HepG2 (cell line): ENCODE data around the gene AGAP1. TPM values are rescaled to one million over a fixed set of nuclear protein-coding genes. Genes with fewer than 3 reads are reported as not detected.
A peak's percentile ranks its signal among the peaks of the same experiment; 100 is the strongest.

Experiments used
- ATAC-seq: fragments of 200-7000 bp; cut with Tn5 transposase; 3 replicates; pipeline ENCODE4 v1.9.1; 2020; ENCODE audit warnings: mild to moderate bottlenecking, moderate library complexity
- BruUV-seq: library from RNA; stranded (reverse); fragments of 400-500 nt; replicated peaks from 2 replicates; lab custom pipeline; 2021; lab: Mats Ljungman, UMichigan
- CTCF ChIA-PET: fragments of 300-600 bp; formaldehyde crosslinking; extraction: SDS; loops from one replicate; lab custom pipeline; 2021; ENCODE audit warnings: low total read pairs, inconsistent platforms, low intra/inter-chr PET ratio; lab: Yijun Ruan, JAX
- POLR2A ChIA-PET: fragments of 350-600 bp; sonication (Branson Sonifier 250); formaldehyde crosslinking; loops from one replicate; lab custom pipeline; 2020; ENCODE audit warnings: antibody characterized with exemption, inconsistent platforms; lab: Yijun Ruan, JAX
- DNase-seq: peaks from one replicate; pipeline ENCODE4 v3.0.0-alpha.2; 2015; ENCODE audit warnings: low spot score
- FAIRE-seq: peaks from 3 replicates; lab custom pipeline; 2011; peaks lifted over from hg19 to GRCh38; lab: Jason Lieb, UNC
- H2AFZ ChIP-seq: one replicate; pipeline ENCODE4 v1.6.1; 2011; ENCODE audit warnings: low read length, inconsistent platforms
- H3K27ac ChIP-seq: fragments of 300-600 bp; 3 replicates; pipeline ENCODE4 v1.8.0; 2011; ENCODE audit warnings: mixed run types, mild to moderate bottlenecking, mixed read lengths, low read length, inconsistent platforms; ENCODE audit not compliant: insufficient read depth; ENCODE audit errors: extremely low read length
- H3K27me3 ChIP-seq, 2 experiments: fragments of 200-600 bp in 1 of 2; 2 replicates in 1 of 2; 3 replicates in 1 of 2; pipeline versions ENCODE4 v1.6.0 to v1.8.0; 2011; ENCODE audit warnings: low read length in 2 of 2, mild to moderate bottlenecking in 2 of 2, moderate library complexity in 2 of 2, inconsistent platforms in 1 of 2; ENCODE audit not compliant: insufficient read depth in 2 of 2, control insufficient read depth in 1 of 2
- H3K36me3 ChIP-seq, 2 experiments: fragments of 200-600 bp in 1 of 2; replicated peaks in 1 of 2; 2 replicates in 1 of 2; 3 replicates in 1 of 2; pipeline versions ENCODE4 v1.5.1 to v1.8.0; 2011; ENCODE audit warnings: low read length in 2 of 2, inconsistent platforms in 1 of 2; ENCODE audit not compliant: insufficient read depth in 2 of 2, control insufficient read depth in 1 of 2
- H3K4me1 ChIP-seq: 2 replicates; pipeline ENCODE4 v1.5.1; 2012; ENCODE audit warnings: low read length, inconsistent platforms; ENCODE audit not compliant: insufficient read depth
- H3K4me2 ChIP-seq: 2 replicates; pipeline ENCODE4 v1.6.0; 2011; ENCODE audit warnings: low read depth, low read length, inconsistent platforms
- H3K4me3 ChIP-seq, 3 experiments: fragments of 200-600 bp in 1 of 3; sonication (generic), shearing (Covaris generic) in 1 of 3; replicated peaks in 1 of 3; 2 replicates each; pipeline ENCODE4 v1.5.1; 2011 to 2016; ENCODE audit warnings: low read length in 3 of 3, inconsistent platforms in 2 of 3, low read depth in 2 of 3, mild to moderate bottlenecking in 2 of 3, control low read depth in 1 of 3, mixed read lengths in 1 of 3; ENCODE audit not compliant: insufficient read depth in 1 of 3
- H3K79me2 ChIP-seq: one replicate; pipeline ENCODE4 v1.6.1; 2011; ENCODE audit warnings: low read length, inconsistent platforms; ENCODE audit not compliant: insufficient read depth
- H3K9ac ChIP-seq: 2 replicates; pipeline ENCODE4 v1.6.0; 2011; ENCODE audit warnings: mild to moderate bottlenecking, low read depth, low read length, inconsistent platforms; ENCODE audit not compliant: insufficient read depth
- H3K9me3 ChIP-seq: 2 replicates; pipeline ENCODE4 v1.5.1; 2012; ENCODE audit warnings: mild to moderate bottlenecking, low read length
- H4K20me1 ChIP-seq: 2 replicates; pipeline ENCODE4 v1.6.0; 2011; ENCODE audit warnings: inconsistent platforms, mild to moderate bottlenecking, low read length, moderate library complexity; ENCODE audit not compliant: insufficient read depth
- ATAD3A ChIP-seq: sonication (generic); formaldehyde crosslinking; IDR thresholded peaks from 2 replicates; pipeline ENCODE4 v1.4.0; 2020; ENCODE audit warnings: missing genetic modification reagents
- GFI1 ChIP-seq: sonication (generic); formaldehyde crosslinking; IDR thresholded peaks from 2 replicates; pipeline ENCODE4 v1.5.0; 2020; ENCODE audit warnings: missing genetic modification reagents, mild to moderate bottlenecking, borderline replicate concordance
- MAFF ChIP-seq: IDR thresholded peaks from 2 replicates; pipeline ENCODE4 v1.6.1; 2011; ENCODE audit warnings: low read depth, low read length, improper control_type of control experiment
- MAFK ChIP-seq, 2 experiments: IDR thresholded peaks in 1 of 2; conservative IDR thresholded peaks in 1 of 2; 2 replicates each; pipeline ENCODE4 v1.6.1; 2011; ENCODE audit warnings: improper control_type of control experiment in 2 of 2, low read length in 2 of 2
- NCOA5 ChIP-seq: sonication (generic); formaldehyde crosslinking; IDR thresholded peaks from 2 replicates; pipeline ENCODE4 v1.4.0; 2020; ENCODE audit warnings: missing genetic modification reagents
- PITX1 ChIP-seq: sonication (generic); formaldehyde crosslinking; IDR thresholded peaks from 2 replicates; pipeline ENCODE4 v1.5.1; 2020; ENCODE audit warnings: mild to moderate bottlenecking, missing genetic modification reagents
- REPIN1 ChIP-seq: sonication (generic); formaldehyde crosslinking; IDR thresholded peaks from 2 replicates; pipeline ENCODE4 v1.8.0; 2022; ENCODE audit warnings: missing genetic modification reagents, low read depth, mild to moderate bottlenecking, borderline replicate concordance
- SALL1 ChIP-seq: sonication (generic); formaldehyde crosslinking; IDR thresholded peaks from 2 replicates; pipeline ENCODE4 v1.8.0; 2022; ENCODE audit warnings: mild to moderate bottlenecking, missing genetic modification reagents
- SATB2 ChIP-seq: sonication (generic); formaldehyde crosslinking; IDR thresholded peaks from 2 replicates; pipeline ENCODE4 v1.5.0; 2020; ENCODE audit warnings: missing genetic modification reagents
- SOX6 ChIP-seq, 2 experiments: fragments of 450-650 bp in 1 of 2; sonication (generic) in 1 of 2; formaldehyde crosslinking in 1 of 2; IDR thresholded peaks; 2 replicates each; pipeline versions ENCODE4 v1.4.0 to v1.6.1; 2017 to 2020; ENCODE audit warnings: antibody characterized with exemption in 1 of 2, mild to moderate bottlenecking in 1 of 2, missing genetic modification reagents in 1 of 2
- TSC22D2 ChIP-seq: sonication (generic); formaldehyde crosslinking; IDR thresholded peaks from 2 replicates; pipeline ENCODE4 v1.5.1; 2020; ENCODE audit warnings: missing genetic modification reagents, mild to moderate bottlenecking, borderline replicate concordance
- ZNF253 ChIP-seq: sonication (generic); formaldehyde crosslinking; IDR thresholded peaks from 2 replicates; pipeline ENCODE4 v1.8.0; 2022; ENCODE audit warnings: mild to moderate bottlenecking, missing genetic modification reagents, borderline replicate concordance
- ZNF552 ChIP-seq: sonication (generic); formaldehyde crosslinking; IDR thresholded peaks from 2 replicates; pipeline ENCODE4 v1.9.0; 2022; ENCODE audit warnings: missing genetic modification reagents, mild to moderate bottlenecking, borderline replicate concordance
- ZNF614 ChIP-seq: IDR thresholded peaks from 2 replicates; pipeline ENCODE4 v1.6.1; 2018; ENCODE audit warnings: missing biosample characterization, missing genetic modification reagents, inconsistent platforms, borderline replicate concordance
- ZNF619 ChIP-seq: sonication (generic); formaldehyde crosslinking; IDR thresholded peaks from 2 replicates; pipeline ENCODE4 v1.4.0; 2020; ENCODE audit warnings: mild to moderate bottlenecking, missing genetic modification reagents
- ZNF720 ChIP-seq: sonication (generic); formaldehyde crosslinking; IDR thresholded peaks from 2 replicates; pipeline ENCODE4 v1.4.0; 2020; ENCODE audit warnings: missing genetic modification reagents
- WGBS: methylation state at CpG from one replicate; pipeline ENCODE4 v1.1.6; 2017; ENCODE audit warnings: low lambda C conversion rate; 5-methylcytosine and 5-hydroxymethylcytosine counted together
- in situ Hi-C: cut with HindIII; loops from 2 replicates; pipeline ENCODE4 v1.10.0; 2017; ENCODE audit warnings: low pct_unique_long_range_greater_than_20kb; ENCODE audit not compliant: extremely low pct_ligation_motif_present
- intact Hi-C: fragments of 100-400 bp; cut with micrococcal nuclease; formaldehyde crosslinking; loops from one replicate; pipeline ENCODE4 v1.10.0; 2022; ENCODE audit not compliant: unreplicated experiment
- polyA plus RNA-seq, 8 experiments: library from polyadenylated mRNA; depleted of rRNA in 3 of 8; stranded (reverse) in 7 of 8; unstranded in 1 of 8; fragments of >200 nt; fragmentation: Illumina TruSeq in 4 of 8; extraction: Trizol in 4 of 8; gene quantifications; 2 replicates each; pipeline versions ENCODE4 v1.2.1 to v1.2.3, GENCODE V29; 2011 to 2016; ENCODE audit warnings: low read depth in 4 of 8, missing spikeins in 1 of 8, mixed read lengths in 1 of 8; ENCODE audit not compliant: insufficient read depth in 1 of 8
- total RNA-seq, 5 experiments: library from RNA; depleted of rRNA; stranded (reverse); fragments of >200 nt; fragmentation: Illumina TruSeq; extraction: Trizol; gene quantifications; 2 replicates each; pipeline ENCODE4 v1.2.3, GENCODE V29; 2016; ENCODE audit warnings: low read depth in 1 of 5
- TF ChIP-seq, protein P1 (sequence below): sonication (generic); formaldehyde crosslinking; IDR thresholded peaks from 2 replicates; pipeline ENCODE4 v1.5.0; 2020; ENCODE audit warnings: mild to moderate bottlenecking, missing genetic modification reagents

AGAP1 gene
- total and polyA plus RNA-seq, 2 of the 13 experiments (the other 11 are each of a cell fraction or from before 2014, with no cell fraction given), result 21.2 to 32.7 TPM

- TF ChIP-seq SOX6 (IDR thresholded peaks at IDR 0.05), result no peak
- TF ChIP-seq SOX6 (CRISPR knock-in tag; IDR thresholded peaks at IDR 0.05), result no peak
- no peak for TF ChIP-seq ZNF552 (CRISPR knock-in tag)
- TF ChIP-seq MAFK (conservative IDR thresholded peaks at IDR 0.05 in 1 of 2, IDR thresholded peaks at IDR 0.05 in 1 of 2; ENCODE audit: low read length in 2 of 2), result peak in 1 of 2 experiments; percentile 33; a peak in 2 of 4 replicates
- 0 out of 2 replicates have a peak, but pooled peaks have one; percentile 6 for TF ChIP-seq MAFF
- TF ChIP-seq ZNF619 (CRISPR knock-in tag), result no peak
- no TSS peak for BruUV-seq
- no peak for DNase-seq
- H2AFZ ChIP-seq, result no peak overlapping the region
- 92% methylated on average over 21 of the region's 21 CpGs for WGBS
- H3K27ac ChIP-seq, result no peak overlapping the region
- no peak overlapping the region for H3K9ac ChIP-seq
- no peaks in the 10 kb centered on the region for H4K20me1 ChIP-seq
- intact Hi-C loops (no loop called here), in situ Hi-C loops (no loop called here)
- POLR2A ChIA-PET, result no interaction called here
- peaks cover 6 to 11% of the 10 kb centered on the region in 2 experiments for H3K36me3 ChIP-seq
- ATAC-seq, result no peak
- no peaks in the 10 kb centered on the region for H3K79me2 ChIP-seq
- H3K4me1 ChIP-seq, result peaks cover 22% of the 10 kb centered on the region
- FAIRE-seq, result no peak
- no peaks in the 10 kb centered on the region for H3K9me3 ChIP-seq
- no peaks in the 10 kb centered on the region for H3K27me3 ChIP-seq
- H3K4me2 ChIP-seq, result no peak overlapping the region
- CTCF ChIA-PET, result no interaction called here
- no peak overlapping the region for H3K4me3 ChIP-seq
Observed at GRCh38 chr2:235903782-235904584, 410.1 kb downstream of the AGAP1 start.

GRCh38 chr2:235904585-235904931, 410.7 kb downstream of the AGAP1 start:
- Histone ChIP-seq H3K4me2 (no peak overlapping the region), H3K9me3 (no peaks in the 10 kb centered on the region), H3K9ac (no peak overlapping the region), H3K36me3 (peaks cover 8 to 17% of the 10 kb centered on the region in 2 experiments), H2AFZ (no peak overlapping the region), H3K4me1 (peaks cover 22% of the 10 kb centered on the region), H3K27ac (no peak overlapping the region), H3K79me2 (no peaks in the 10 kb centered on the region), H4K20me1 (no peaks in the 10 kb centered on the region), H3K27me3 (no peaks in the 10 kb centered on the region), H3K4me3 (no peak overlapping the region)
- ChIA-PET POLR2A (no interaction called here), CTCF (no interaction called here)
- ATAC-seq (no peak), DNase-seq (no peak), FAIRE-seq (no peak)
- intact Hi-C loops (no loop called here), in situ Hi-C loops (no loop called here)
- no TSS peak for BruUV-seq
- 99% methylated on average over 6 of the region's 6 CpGs for WGBS
- TF ChIP-seq NCOA5 (CRISPR knock-in tag), result no peak
- TF ChIP-seq PITX1 (CRISPR knock-in tag), result no peak
- no peak for TF ChIP-seq SALL1 (CRISPR knock-in tag)
- no peak for TF ChIP-seq ZNF253 (CRISPR knock-in tag)
- TF ChIP-seq ZNF720 (CRISPR knock-in tag), result no peak
- TF ChIP-seq, protein P1, sequence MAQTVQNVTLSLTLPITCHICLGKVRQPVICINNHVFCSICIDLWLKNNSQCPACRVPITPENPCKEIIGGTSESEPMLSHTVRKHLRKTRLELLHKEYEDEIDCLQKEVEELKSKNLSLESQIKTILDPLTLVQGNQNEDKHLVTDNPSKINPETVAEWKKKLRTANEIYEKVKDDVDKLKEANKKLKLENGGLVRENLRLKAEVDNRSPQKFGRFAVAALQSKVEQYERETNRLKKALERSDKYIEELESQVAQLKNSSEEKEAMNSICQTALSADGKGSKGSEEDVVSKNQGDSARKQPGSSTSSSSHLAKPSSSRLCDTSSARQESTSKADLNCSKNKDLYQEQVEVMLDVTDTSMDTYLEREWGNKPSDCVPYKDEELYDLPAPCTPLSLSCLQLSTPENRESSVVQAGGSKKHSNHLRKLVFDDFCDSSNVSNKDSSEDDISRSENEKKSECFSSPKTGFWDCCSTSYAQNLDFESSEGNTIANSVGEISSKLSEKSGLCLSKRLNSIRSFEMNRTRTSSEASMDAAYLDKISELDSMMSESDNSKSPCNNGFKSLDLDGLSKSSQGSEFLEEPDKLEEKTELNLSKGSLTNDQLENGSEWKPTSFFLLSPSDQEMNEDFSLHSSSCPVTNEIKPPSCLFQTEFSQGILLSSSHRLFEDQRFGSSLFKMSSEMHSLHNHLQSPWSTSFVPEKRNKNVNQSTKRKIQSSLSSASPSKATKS, result no peak
- no peak for TF ChIP-seq GFI1 (CRISPR knock-in tag)
- no peak for TF ChIP-seq ZNF614
- TF ChIP-seq REPIN1, result no peak
- no peak for TF ChIP-seq TSC22D2 (CRISPR knock-in tag)
- TF ChIP-seq ATAD3A (CRISPR knock-in tag), result no peak
- no peak for TF ChIP-seq SATB2
